GM12878 (cell line): Measurements from ENCODE around the gene FTL. TPM values are rescaled to one million over a fixed set of nuclear protein-coding genes. Genes with fewer than 3 reads are reported as not detected.

Experiments
- ATAC-seq: fragments of 200-7000 bp; cut with Tn5 transposase; 3 replicates; pipeline ENCODE4 v1.9.1; 2020; ENCODE audit warnings: mild to moderate bottlenecking, moderate library complexity
- BruUV-seq: library from RNA; stranded (reverse); fragments of 400-500 nt; replicated peaks from 2 replicates; lab custom pipeline; 2021; lab: Mats Ljungman, UMichigan
- CTCF ChIA-PET: fragments of 300-600 bp; sonication (Branson Sonifier 250); formaldehyde crosslinking; extraction: SDS; loops from one replicate; lab custom pipeline; 2021; ENCODE audit warnings: inconsistent platforms; lab: Yijun Ruan, JAX
- POLR2A ChIA-PET: fragments of 350-600 bp; formaldehyde crosslinking; extraction: SDS; loops from one replicate; lab custom pipeline; 2021; ENCODE audit warnings: inconsistent platforms; lab: Charles Lee
- RAD21 ChIA-PET: fragments of 300-600 bp; sonication (Branson Sonifier 250); formaldehyde crosslinking; loops from one replicate; lab custom pipeline; 2023; ENCODE audit warnings: antibody characterized with exemption; ENCODE audit not compliant: unreplicated experiment; lab: Charles Lee
- SMC1A ChIA-PET: fragments of 300-600 bp; sonication (Branson Sonifier 250); formaldehyde crosslinking; loops from one replicate; lab custom pipeline; 2023; ENCODE audit not compliant: unreplicated experiment, uncharacterized antibody; lab: Charles Lee
- DNase-seq: peaks from one replicate; pipeline ENCODE4 v3.0.0-alpha.2; 2011; ENCODE audit warnings: low read depth, low spot score
- FAIRE-seq: peaks from 3 replicates; lab custom pipeline; 2011; peaks lifted over from hg19 to GRCh38; lab: Jason Lieb, UNC
- H2AFZ ChIP-seq: 2 replicates; pipeline ENCODE4 v1.6.0; 2011; ENCODE audit warnings: low read depth, low read length, control low read depth; ENCODE audit not compliant: control insufficient read depth
- H3K27ac ChIP-seq: 2 replicates; pipeline ENCODE4 v1.5.1; 2011; ENCODE audit warnings: control low read depth; ENCODE audit not compliant: control insufficient read depth, insufficient read depth
- H3K27me3 ChIP-seq, 2 experiments: replicated peaks in 1 of 2; 2 replicates each; pipeline versions ENCODE4 v1.6.0 to v1.6.1; 2011; ENCODE audit warnings: low read length in 1 of 2; ENCODE audit not compliant: control insufficient read depth in 2 of 2, insufficient read depth in 2 of 2
- H3K36me3 ChIP-seq, 2 experiments: 2 replicates each; pipeline ENCODE4 v1.5.1; 2011; ENCODE audit warnings: low read length in 1 of 2; ENCODE audit not compliant: control insufficient read depth in 2 of 2, insufficient read depth in 2 of 2
- H3K4me1 ChIP-seq: 2 replicates; pipeline ENCODE4 v1.6.1; 2011; ENCODE audit warnings: mild to moderate bottlenecking, low read length, moderate library complexity, mixed read lengths; ENCODE audit not compliant: control insufficient read depth, insufficient read depth
- H3K4me2 ChIP-seq: 2 replicates; pipeline ENCODE4 v1.6.0; 2011; ENCODE audit warnings: control low read depth; ENCODE audit not compliant: control insufficient read depth, insufficient read depth
- H3K4me3 ChIP-seq: fragments of 200-600 bp; sonication (generic); 2 replicates; pipeline ENCODE4 v1.5.1; 2016
- H3K79me2 ChIP-seq: 2 replicates; pipeline ENCODE4 v1.6.0; 2011; ENCODE audit warnings: low read length; ENCODE audit not compliant: control insufficient read depth, insufficient read depth
- H3K9ac ChIP-seq: 2 replicates; pipeline ENCODE4 v1.8.0; 2011; ENCODE audit warnings: low read length, control low read depth, mixed read lengths; ENCODE audit not compliant: control insufficient read depth, insufficient read depth
- H3K9me3 ChIP-seq: replicated peaks from 3 replicates; pipeline ENCODE4 v1.5.1; 2011; ENCODE audit warnings: mild to moderate bottlenecking, low read length; ENCODE audit not compliant: control insufficient read depth, insufficient read depth
- H4K20me1 ChIP-seq: 2 replicates; pipeline ENCODE4 v1.6.0; 2011; ENCODE audit not compliant: control insufficient read depth, insufficient read depth
- GATAD2B ChIP-seq: fragments of 450-650 bp; conservative IDR thresholded peaks from 2 replicates; pipeline ENCODE4 v1.6.1; 2017; ENCODE audit warnings: low read depth, mild to moderate bottlenecking, moderate library complexity
- POU2F2 ChIP-seq: IDR thresholded peaks from 3 replicates; pipeline ENCODE4 v1.6.1; 2011; ENCODE audit warnings: low read depth, mild to moderate bottlenecking, low read length, borderline replicate concordance
- RAD21 ChIP-seq: IDR thresholded peaks from 2 replicates; pipeline ENCODE4 v1.6.1; 2011; ENCODE audit warnings: mild to moderate bottlenecking, low read depth, low read length, moderate library complexity; ENCODE audit not compliant: insufficient read depth
- SMAD5 ChIP-seq: IDR thresholded peaks from 2 replicates; pipeline ENCODE4 v1.6.1; 2016; ENCODE audit warnings: antibody characterized with exemption, low read depth
- WGBS: methylation state at CpG from one replicate; pipeline ENCODE4 v1.1.6; 2016; ENCODE audit warnings: low lambda C conversion rate; ENCODE audit not compliant: insufficient replicate concordance, insufficient coverage; ENCODE audit errors: missing lambda C conversion rate; 5-methylcytosine and 5-hydroxymethylcytosine counted together
- in situ Hi-C: fragments of 300-500 bp; cut with MboI; formaldehyde crosslinking; loops from 9 replicates; pipeline ENCODE4 v1.14.3; 2018; ENCODE audit warnings: mixed read lengths
- intact Hi-C: fragments of 100-400 bp; cut with micrococcal nuclease; formaldehyde crosslinking; loops from one replicate; pipeline ENCODE4 v1.14.2; 2022; ENCODE audit not compliant: unreplicated experiment
- polyA plus RNA-seq, 11 experiments: library from polyadenylated mRNA; depleted of rRNA in 4 of 11; unstranded in 6 of 11; stranded (reverse) in 5 of 11; fragments of >200 nt; fragmentation: Nextera tagmentation in 4 of 11; fragmentation: Illumina TruSeq in 1 of 11; extraction: Ambion mirVana in 4 of 11; extraction: Trizol in 1 of 11; gene quantifications; 1 replicate in 1 of 11; 2 replicates in 10 of 11; pipeline versions ENCODE4 v1.2.1 to v1.2.3, GENCODE V29; 2011 to 2016; ENCODE audit warnings: inconsistent platforms in 2 of 11, missing spikeins in 2 of 11, low read depth in 1 of 11
- total RNA-seq, 4 experiments: library from RNA; depleted of rRNA in 3 of 4; stranded (reverse); fragments of >200 nt in 3 of 4; fragmentation: Illumina TruSeq in 1 of 4; extraction: Trizol in 1 of 4; gene quantifications; 2 replicates each; pipeline versions ENCODE4 v1.2.1 to v1.2.3, GENCODE V29; 2013 to 2021
- TF ChIP-seq, protein P1 (sequence below): fragments of 450-650 bp; IDR thresholded peaks from 2 replicates; pipeline ENCODE4 v1.6.1; 2014; ENCODE audit warnings: mild to moderate bottlenecking
- TF ChIP-seq, protein P2 (sequence below): fragments of 450-650 bp; IDR thresholded peaks from 2 replicates; pipeline ENCODE4 v1.6.1; 2017; ENCODE audit warnings: mild to moderate bottlenecking, moderate library complexity

The FTL gene
- total and polyA plus RNA-seq, 10 of the 15 experiments (the other 5 are each of a cell fraction or from before 2014, with no cell fraction given) = 364 to 8,913 (median 1,595) TPM

DNA sequence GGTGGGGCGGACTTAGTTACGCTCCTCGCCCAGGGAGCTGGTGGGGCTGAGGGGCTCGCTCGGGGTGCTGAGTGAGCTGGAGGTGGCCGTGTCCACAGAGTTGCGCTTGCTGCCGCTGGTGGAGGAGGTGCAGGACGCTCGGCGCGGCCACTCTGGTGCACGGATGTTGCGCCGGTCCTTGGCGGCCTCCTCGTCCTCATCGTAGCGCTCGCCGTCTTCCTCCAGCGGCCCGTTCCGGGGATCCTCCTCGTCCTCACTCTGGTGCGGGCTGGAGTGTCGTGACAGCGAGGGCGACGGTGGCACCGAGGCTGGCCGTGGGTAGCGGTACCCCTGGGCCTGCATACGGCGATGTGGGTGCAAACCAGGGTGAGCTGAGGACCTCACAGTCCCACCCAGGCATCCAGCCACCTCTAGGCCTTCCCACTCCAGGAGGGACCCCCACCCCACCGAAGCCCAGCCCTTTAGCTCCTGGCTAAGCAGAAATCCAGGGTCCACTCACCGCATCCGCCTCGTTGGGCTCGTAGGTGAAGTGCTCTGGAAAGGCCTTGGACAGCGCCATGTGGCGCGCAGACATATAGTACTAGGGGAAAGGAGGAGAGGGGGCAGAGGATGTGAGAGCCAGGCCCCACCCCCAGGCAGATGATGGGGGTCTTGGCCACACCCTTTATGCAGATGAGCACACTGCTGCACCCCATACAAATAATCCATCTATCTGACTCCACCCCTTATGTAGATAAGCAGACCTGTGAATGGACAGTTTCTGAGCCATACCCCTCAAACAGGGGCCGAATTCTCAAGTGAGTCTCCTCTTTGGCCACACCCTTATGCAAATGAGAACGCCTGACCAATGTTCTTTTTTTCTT lies 4.4 kb downstream of the FTL start:
- no TSS peak for BruUV-seq
- H3K79me2 ChIP-seq = peaks cover 25% of the 10 kb centered on the region
- no peak overlapping the region for H3K27ac ChIP-seq
- intact Hi-C loops = loop anchor here (2.0 to 10.0 kb wide), 3 partner anchors 127 to 335 kb away; partner anchors contain the start of gene DBP
- no peaks in the 10 kb centered on the region for H3K27me3 ChIP-seq
- TF ChIP-seq, protein P1, sequence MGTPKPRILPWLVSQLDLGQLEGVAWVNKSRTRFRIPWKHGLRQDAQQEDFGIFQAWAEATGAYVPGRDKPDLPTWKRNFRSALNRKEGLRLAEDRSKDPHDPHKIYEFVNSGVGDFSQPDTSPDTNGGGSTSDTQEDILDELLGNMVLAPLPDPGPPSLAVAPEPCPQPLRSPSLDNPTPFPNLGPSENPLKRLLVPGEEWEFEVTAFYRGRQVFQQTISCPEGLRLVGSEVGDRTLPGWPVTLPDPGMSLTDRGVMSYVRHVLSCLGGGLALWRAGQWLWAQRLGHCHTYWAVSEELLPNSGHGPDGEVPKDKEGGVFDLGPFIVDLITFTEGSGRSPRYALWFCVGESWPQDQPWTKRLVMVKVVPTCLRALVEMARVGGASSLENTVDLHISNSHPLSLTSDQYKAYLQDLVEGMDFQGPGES = no peak
- TF ChIP-seq POU2F2 (peak; percentile 29; the same call in 1 of the 3 replicates), SMAD5 (no peak), GATAD2B (no peak), RAD21 (no peak)
- TF ChIP-seq, protein P2, sequence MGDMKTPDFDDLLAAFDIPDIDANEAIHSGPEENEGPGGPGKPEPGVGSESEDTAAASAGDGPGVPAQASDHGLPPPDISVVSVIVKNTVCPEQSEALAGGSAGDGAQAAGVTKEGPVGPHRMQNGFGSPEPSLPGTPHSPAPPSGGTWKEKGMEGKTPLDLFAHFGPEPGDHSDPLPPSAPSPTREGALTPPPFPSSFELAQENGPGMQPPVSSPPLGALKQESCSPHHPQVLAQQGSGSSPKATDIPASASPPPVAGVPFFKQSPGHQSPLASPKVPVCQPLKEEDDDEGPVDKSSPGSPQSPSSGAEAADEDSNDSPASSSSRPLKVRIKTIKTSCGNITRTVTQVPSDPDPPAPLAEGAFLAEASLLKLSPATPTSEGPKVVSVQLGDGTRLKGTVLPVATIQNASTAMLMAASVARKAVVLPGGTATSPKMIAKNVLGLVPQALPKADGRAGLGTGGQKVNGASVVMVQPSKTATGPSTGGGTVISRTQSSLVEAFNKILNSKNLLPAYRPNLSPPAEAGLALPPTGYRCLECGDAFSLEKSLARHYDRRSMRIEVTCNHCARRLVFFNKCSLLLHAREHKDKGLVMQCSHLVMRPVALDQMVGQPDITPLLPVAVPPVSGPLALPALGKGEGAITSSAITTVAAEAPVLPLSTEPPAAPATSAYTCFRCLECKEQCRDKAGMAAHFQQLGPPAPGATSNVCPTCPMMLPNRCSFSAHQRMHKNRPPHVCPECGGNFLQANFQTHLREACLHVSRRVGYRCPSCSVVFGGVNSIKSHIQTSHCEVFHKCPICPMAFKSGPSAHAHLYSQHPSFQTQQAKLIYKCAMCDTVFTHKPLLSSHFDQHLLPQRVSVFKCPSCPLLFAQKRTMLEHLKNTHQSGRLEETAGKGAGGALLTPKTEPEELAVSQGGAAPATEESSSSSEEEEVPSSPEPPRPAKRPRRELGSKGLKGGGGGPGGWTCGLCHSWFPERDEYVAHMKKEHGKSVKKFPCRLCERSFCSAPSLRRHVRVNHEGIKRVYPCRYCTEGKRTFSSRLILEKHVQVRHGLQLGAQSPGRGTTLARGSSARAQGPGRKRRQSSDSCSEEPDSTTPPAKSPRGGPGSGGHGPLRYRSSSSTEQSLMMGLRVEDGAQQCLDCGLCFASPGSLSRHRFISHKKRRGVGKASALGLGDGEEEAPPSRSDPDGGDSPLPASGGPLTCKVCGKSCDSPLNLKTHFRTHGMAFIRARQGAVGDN = no peak
- in situ Hi-C loops = loop anchor here (5.0 kb wide), 1 partner anchor 172 kb away; no protein-coding TSS in a partner anchor
- POLR2A ChIA-PET = interaction anchor here (0.6 to 1.3 kb wide), 4 partner anchors 9 to 324 kb away, joined by 3 to 7 read pairs (median 4); partner anchors contain the start of genes CA11 and HSD17B14
- DNase-seq (no peak), ATAC-seq (no peak), FAIRE-seq (no peak)
- H3K9ac ChIP-seq = no peak overlapping the region
- RAD21 ChIA-PET = interaction anchor here (0.6 to 2.9 kb wide), 9 partner anchors 59 to 203 kb away, joined by 3 to 28 read pairs (median 14); partner anchors contain the start of genes HSD17B14 and PPP1R15A
- H2AFZ ChIP-seq = no peak overlapping the region
- H4K20me1 ChIP-seq = no peaks in the 10 kb centered on the region
- H3K36me3 ChIP-seq = peaks cover 5 to 38% of the 10 kb centered on the region in 2 experiments
- H3K4me2 ChIP-seq = no peak overlapping the region
- SMC1A ChIA-PET = interaction anchor here (0.6 to 2.9 kb wide), 12 partner anchors 7 to 181 kb away, joined by 3 to 22 read pairs (median 8); partner anchors contain the start of genes BAX, DHDH, GYS1 and RUVBL2
- H3K4me1 ChIP-seq = peaks cover 19% of the 10 kb centered on the region
- CTCF ChIA-PET = interaction anchor here (0.7 to 6.1 kb wide), 12 partner anchors 15 to 231 kb away, joined by 3 to 113 read pairs (median 8); partner anchors contain the start of genes BAX, GYS1, HSD17B14 and RUVBL2
- WGBS = 94% methylated on average over 45 of the region's 45 CpGs
- H3K4me3 ChIP-seq = no peak overlapping the region
- no peaks in the 10 kb centered on the region for H3K9me3 ChIP-seq
